ENCODE results near the gene AGAP1. TPM values are rescaled to one million over a fixed set of nuclear protein-coding genes. Genes with fewer than 3 reads are reported as not detected.

AGAP1 gene
- total and polyA plus RNA-seq, 2 donors from 2014 or later: 8.1 to 44.5 TPM

GRCh38 chr2:235575431-235575830 is 81.6 kb downstream of the AGAP1 start:
- no peak for DNase-seq
- Histone ChIP-seq H3K9ac (ENCODE audit: low read length in 3 of 3) (no peak overlapping the region), H3K4me3 (ENCODE audit: low read length in 3 of 3) (no peak overlapping the region), H3K27me3 (ENCODE audit: control insufficient read depth, insufficient read depth, low read length) (no peaks in the 10 kb centered on the region), H3K9me3 (ENCODE audit: control insufficient read depth in 2 of 3, insufficient read depth in 1 of 3, low read length in 3 of 3) (no peaks in the 10 kb centered on the region), H3K4me1 (ENCODE audit: control insufficient read depth in 2 of 3, insufficient read depth in 2 of 3, low read depth in 1 of 3, low read length in 3 of 3) (peaks cover 0 to 43% (median 31%) of the 10 kb centered on the region in 3 donors), H3K27ac (ENCODE audit: low read depth in 2 of 2, low read length in 2 of 2) (no peak overlapping the region), H3K36me3 (ENCODE audit: control insufficient read depth in 2 of 3, insufficient read depth in 3 of 3, low read length in 3 of 3) (no peaks in the 10 kb centered on the region)
- no peak for FAIRE-seq
- no peak for TF ChIP-seq CTCF (IDR thresholded peaks at IDR 0.05; ENCODE audit: borderline replicate concordance, extremely low read depth, insufficient read depth)
- intact Hi-C loops (cut with DNase I): no loop called here

GRCh38 chr2:235575904-235576303 is 82.1 kb downstream of the AGAP1 start:
- Histone ChIP-seq H3K27me3 (ENCODE audit: control insufficient read depth, insufficient read depth, low read length) (no peaks in the 10 kb centered on the region), H3K9ac (ENCODE audit: low read length in 3 of 3) (no peak overlapping the region), H3K27ac (ENCODE audit: low read depth in 2 of 2, low read length in 2 of 2) (no peak overlapping the region), H3K4me3 (ENCODE audit: low read length in 3 of 3) (no peak overlapping the region), H3K9me3 (ENCODE audit: control insufficient read depth in 2 of 3, insufficient read depth in 1 of 3, low read length in 3 of 3) (no peaks in the 10 kb centered on the region), H3K4me1 (ENCODE audit: control insufficient read depth in 2 of 3, insufficient read depth in 2 of 3, low read depth in 1 of 3, low read length in 3 of 3) (peaks cover 0 to 42% (median 29%) of the 10 kb centered on the region in 3 donors), H3K36me3 (ENCODE audit: control insufficient read depth in 2 of 3, insufficient read depth in 3 of 3, low read length in 3 of 3) (no peaks in the 10 kb centered on the region)
- intact Hi-C loops (cut with DNase I): no loop called here
- TF ChIP-seq CTCF (IDR thresholded peaks at IDR 0.05; ENCODE audit: borderline replicate concordance, extremely low read depth, insufficient read depth): no peak
- no peak for FAIRE-seq
- DNase-seq: peak in 1 of 5 donors; percentile 48

GRCh38 chr2:235576337-235576910 is 82.6 kb downstream of the AGAP1 start:
- Histone ChIP-seq H3K27me3 (ENCODE audit: control insufficient read depth, insufficient read depth, low read length) (no peaks in the 10 kb centered on the region), H3K9ac (ENCODE audit: low read length in 3 of 3) (no peak overlapping the region), H3K4me3 (ENCODE audit: low read length in 3 of 3) (no peak overlapping the region), H3K9me3 (ENCODE audit: control insufficient read depth in 2 of 3, insufficient read depth in 1 of 3, low read length in 3 of 3) (no peaks in the 10 kb centered on the region), H3K4me1 (ENCODE audit: control insufficient read depth in 2 of 3, insufficient read depth in 2 of 3, low read depth in 1 of 3, low read length in 3 of 3) (peaks cover 0 to 42% (median 26%) of the 10 kb centered on the region in 3 donors), H3K36me3 (ENCODE audit: control insufficient read depth in 2 of 3, insufficient read depth in 3 of 3, low read length in 3 of 3) (no peaks in the 10 kb centered on the region), H3K27ac (ENCODE audit: low read depth in 2 of 2, low read length in 2 of 2) (no peak overlapping the region)
- no peak for TF ChIP-seq CTCF (IDR thresholded peaks at IDR 0.05; ENCODE audit: borderline replicate concordance, extremely low read depth, insufficient read depth)
- intact Hi-C loops (cut with DNase I): no loop called here
- peak in 1 of 5 donors; percentile 62 for DNase-seq
- FAIRE-seq: no peak

Measured in kidney (tissue), 14 donors.